RWPE1 (cell line): ENCODE measurements around the gene AKR1C3.

Experiments used
- CTCF ChIA-PET: fragments of 350-600 bp; sonication (Branson Sonifier 250); formaldehyde crosslinking; extraction: SDS; loops from one replicate; lab custom pipeline; 2021; lab: Yijun Ruan, JAX
- POLR2A ChIA-PET: fragments of 400-600 bp; formaldehyde crosslinking; extraction: SDS; loops from one replicate; lab custom pipeline; 2020; ENCODE audit warnings: antibody characterized with exemption; ENCODE audit not compliant: low non-redundant PET; lab: Yijun Ruan, JAX
- DNase-seq: peaks from one replicate; pipeline ENCODE4 v3.0.0; 2012; ENCODE audit warnings: low spot score
- H3K27ac ChIP-seq: fragments of 450-650 bp; 2 replicates; pipeline ENCODE4 v1.5.1; 2017
- TF ChIP-seq, protein P1 (sequence below): fragments of 450-650 bp; conservative IDR thresholded peaks from 2 replicates; pipeline ENCODE4 v1.5.1; 2017; ENCODE audit warnings: low read depth, mild to moderate bottlenecking

Gene AKR1C3

DNA sequence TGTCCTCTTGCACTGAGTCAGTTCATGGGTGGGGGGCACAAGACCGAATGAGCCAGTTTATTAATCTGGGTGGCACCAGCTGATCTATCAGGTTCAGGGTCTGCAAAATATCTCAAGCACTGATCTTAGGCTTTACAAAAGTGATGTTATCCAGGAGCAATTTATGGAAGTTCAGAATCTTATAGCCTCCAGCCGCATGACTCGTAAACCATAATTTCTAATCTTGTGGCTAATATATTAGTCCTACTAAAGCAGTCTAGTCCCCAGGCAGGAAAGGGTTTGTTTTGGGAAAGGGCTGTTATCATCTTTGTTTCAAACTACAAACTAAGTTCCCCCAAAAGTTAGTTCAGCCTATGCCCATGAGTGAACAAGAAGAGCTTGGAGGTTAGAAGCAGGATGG is 56.9 kb downstream of the AKR1C3 start:
- ChIA-PET POLR2A (no interaction called here), CTCF (interaction anchor here (0.6 kb wide), 1 partner anchor 342 kb away, joined by 3 read pairs; no protein-coding TSS in a partner anchor)
- TF ChIP-seq, protein P1, sequence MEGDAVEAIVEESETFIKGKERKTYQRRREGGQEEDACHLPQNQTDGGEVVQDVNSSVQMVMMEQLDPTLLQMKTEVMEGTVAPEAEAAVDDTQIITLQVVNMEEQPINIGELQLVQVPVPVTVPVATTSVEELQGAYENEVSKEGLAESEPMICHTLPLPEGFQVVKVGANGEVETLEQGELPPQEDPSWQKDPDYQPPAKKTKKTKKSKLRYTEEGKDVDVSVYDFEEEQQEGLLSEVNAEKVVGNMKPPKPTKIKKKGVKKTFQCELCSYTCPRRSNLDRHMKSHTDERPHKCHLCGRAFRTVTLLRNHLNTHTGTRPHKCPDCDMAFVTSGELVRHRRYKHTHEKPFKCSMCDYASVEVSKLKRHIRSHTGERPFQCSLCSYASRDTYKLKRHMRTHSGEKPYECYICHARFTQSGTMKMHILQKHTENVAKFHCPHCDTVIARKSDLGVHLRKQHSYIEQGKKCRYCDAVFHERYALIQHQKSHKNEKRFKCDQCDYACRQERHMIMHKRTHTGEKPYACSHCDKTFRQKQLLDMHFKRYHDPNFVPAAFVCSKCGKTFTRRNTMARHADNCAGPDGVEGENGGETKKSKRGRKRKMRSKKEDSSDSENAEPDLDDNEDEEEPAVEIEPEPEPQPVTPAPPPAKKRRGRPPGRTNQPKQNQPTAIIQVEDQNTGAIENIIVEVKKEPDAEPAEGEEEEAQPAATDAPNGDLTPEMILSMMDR, result no peak
- no peak for DNase-seq
- H3K27ac ChIP-seq, result no peak overlapping the region

DNA sequence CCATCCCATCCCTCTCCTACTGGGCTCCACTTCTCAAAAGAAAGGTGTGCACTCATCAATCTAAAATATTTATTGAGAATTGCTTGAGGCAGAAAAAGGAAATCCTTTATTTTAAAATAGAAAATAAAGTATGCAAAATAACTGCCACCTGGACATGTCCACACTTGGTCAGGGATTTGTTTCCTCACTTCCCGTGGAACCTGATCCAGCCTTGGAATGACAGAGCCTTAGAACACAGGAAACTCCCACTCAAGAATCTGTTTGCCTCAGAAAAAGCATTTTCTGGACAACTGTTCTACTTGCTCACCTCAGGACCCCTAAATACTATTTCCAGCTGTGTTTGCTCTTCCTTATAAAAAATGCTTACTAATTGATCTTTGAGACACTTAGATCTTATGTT is 61.7 kb downstream of the AKR1C3 start:
- TF ChIP-seq, protein P1, result no peak
- H3K27ac ChIP-seq, result no peak overlapping the region
- no peak for DNase-seq
- ChIA-PET CTCF (interaction anchor here (0.6 to 1.0 kb wide), 3 partner anchors 14 to 211 kb away, joined by 3 read pairs; no protein-coding TSS in a partner anchor), POLR2A (no interaction called here)
